ENCODE data around the gene NFIB. TPM values are rescaled to one million over a fixed set of nuclear protein-coding genes. Genes with fewer than 3 reads are reported as not detected.

Gene NFIB
- total and polyA plus RNA-seq, 2 donors (not counting 3 experiments of a cell fraction or from before 2014, with no cell fraction given): 26.4 to 174 TPM

DNA sequence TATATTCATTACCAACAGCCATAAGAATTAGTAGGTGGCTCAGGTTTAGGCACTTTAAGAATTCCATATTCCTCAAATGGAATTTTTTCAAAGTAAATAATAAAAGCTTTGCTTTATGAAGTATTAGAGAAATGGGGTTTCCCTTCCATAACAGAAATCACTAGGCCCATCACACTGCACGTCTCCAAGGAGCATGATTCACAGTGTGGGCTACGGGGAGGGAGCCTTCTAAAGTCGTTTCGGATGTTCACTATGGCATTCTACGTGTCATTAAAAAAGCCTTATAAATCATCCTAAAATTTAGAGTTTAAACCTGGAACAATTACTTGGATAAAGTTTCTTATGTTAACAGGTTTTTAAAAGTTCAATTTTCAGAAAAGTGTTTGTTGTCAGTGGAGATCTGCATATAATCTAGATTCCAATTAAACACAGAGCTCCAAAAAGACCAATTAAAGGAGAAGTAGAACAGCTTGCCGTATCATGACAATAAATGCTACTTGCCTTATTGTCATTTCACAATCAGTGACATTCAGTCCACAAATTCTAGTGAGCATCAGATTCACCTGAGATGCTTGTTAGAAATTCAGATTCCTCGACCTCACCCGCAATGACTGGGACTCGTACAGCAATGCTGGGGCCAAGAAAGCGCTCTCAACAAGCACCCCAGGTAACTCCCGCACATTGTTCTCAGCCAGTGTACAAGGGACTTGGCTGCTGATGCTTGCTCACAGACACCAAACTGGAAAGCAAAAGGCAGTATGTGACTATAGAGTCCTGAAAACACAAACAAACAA lies 115.7 kb downstream of the NFIB start:
- CTCF ChIA-PET: interaction anchor here (0.6 to 1.4 kb wide), 3 partner anchors 11 to 236 kb away, joined by 3 to 4 read pairs (median 4); no protein-coding TSS in a partner anchor

More for the DNA sequence above, 115.7 kb downstream of the NFIB start:
- H3K9me3 ChIP-seq (replicated peaks; ENCODE audit: control insufficient read depth, insufficient read depth, low read length): no peaks in the 10 kb centered on the region
- H3K4me2 ChIP-seq (ENCODE audit: insufficient read depth, low read length): no peak overlapping the region
- peaks cover 0 to 3% of the 10 kb centered on the region in 2 experiments for H3K36me3 ChIP-seq (ENCODE audit: control insufficient read depth in 2 of 2, extremely low read depth in 1 of 2, insufficient read depth in 2 of 2, low read length in 2 of 2)
- peak overlapping the region; percentile 59 for H3K27ac ChIP-seq (ENCODE audit: insufficient read depth, low read depth, low read length)
- no peak overlapping the region for H3K4me3 ChIP-seq (replicated peaks in 1 of 3; ENCODE audit: insufficient read depth in 1 of 3, low read depth in 1 of 3, low read length in 3 of 3)
- no peak overlapping the region for H3K9ac ChIP-seq (replicated peaks; ENCODE audit: extremely low read depth, insufficient read depth, low read length)
- H4K20me1 ChIP-seq (replicated peaks; ENCODE audit: control insufficient read depth, extremely low read depth, insufficient read depth, low read length): no peaks in the 10 kb centered on the region
- no peak for DNase-seq (ENCODE audit: low read depth, low spot score)
- POLR2A ChIA-PET: no interaction called here
- no peak for TF ChIP-seq FOS (IDR thresholded peaks at IDR 0.05; ENCODE audit: borderline replicate concordance, insufficient read depth, low read length)
- no peak for TF ChIP-seq GATA2 (IDR thresholded peaks at IDR 0.05; ENCODE audit: insufficient read depth, insufficient read length, low read depth, low read length)
- no peak for TF ChIP-seq POLR2AphosphoS5 (IDR thresholded peaks at IDR 0.05; ENCODE audit: insufficient read depth, low read depth, low read length)
- TF ChIP-seq, protein P1, sequence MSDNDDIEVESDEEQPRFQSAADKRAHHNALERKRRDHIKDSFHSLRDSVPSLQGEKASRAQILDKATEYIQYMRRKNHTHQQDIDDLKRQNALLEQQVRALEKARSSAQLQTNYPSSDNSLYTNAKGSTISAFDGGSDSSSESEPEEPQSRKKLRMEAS (IDR thresholded peaks at IDR 0.05; ENCODE audit: insufficient read depth, insufficient read length): no peak
- TF ChIP-seq, protein P2, sequence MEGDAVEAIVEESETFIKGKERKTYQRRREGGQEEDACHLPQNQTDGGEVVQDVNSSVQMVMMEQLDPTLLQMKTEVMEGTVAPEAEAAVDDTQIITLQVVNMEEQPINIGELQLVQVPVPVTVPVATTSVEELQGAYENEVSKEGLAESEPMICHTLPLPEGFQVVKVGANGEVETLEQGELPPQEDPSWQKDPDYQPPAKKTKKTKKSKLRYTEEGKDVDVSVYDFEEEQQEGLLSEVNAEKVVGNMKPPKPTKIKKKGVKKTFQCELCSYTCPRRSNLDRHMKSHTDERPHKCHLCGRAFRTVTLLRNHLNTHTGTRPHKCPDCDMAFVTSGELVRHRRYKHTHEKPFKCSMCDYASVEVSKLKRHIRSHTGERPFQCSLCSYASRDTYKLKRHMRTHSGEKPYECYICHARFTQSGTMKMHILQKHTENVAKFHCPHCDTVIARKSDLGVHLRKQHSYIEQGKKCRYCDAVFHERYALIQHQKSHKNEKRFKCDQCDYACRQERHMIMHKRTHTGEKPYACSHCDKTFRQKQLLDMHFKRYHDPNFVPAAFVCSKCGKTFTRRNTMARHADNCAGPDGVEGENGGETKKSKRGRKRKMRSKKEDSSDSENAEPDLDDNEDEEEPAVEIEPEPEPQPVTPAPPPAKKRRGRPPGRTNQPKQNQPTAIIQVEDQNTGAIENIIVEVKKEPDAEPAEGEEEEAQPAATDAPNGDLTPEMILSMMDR (IDR thresholded peaks at IDR 0.05; ENCODE audit: extremely low read depth in 1 of 2, insufficient read depth in 1 of 2, low read depth in 1 of 2, low read length in 2 of 2): no peak
- no peak for TF ChIP-seq EZH2 (IDR thresholded peaks at IDR 0.05; ENCODE audit: borderline replicate concordance, low read depth, low read length, severe bottlenecking)
- no peak for TF ChIP-seq POLR2A (IDR thresholded peaks at IDR 0.05; ENCODE audit: low read depth, low read length)
- H3K27me3 ChIP-seq (ENCODE audit: control insufficient read depth in 2 of 2, insufficient read depth in 2 of 2, low read length in 2 of 2): no peaks in the 10 kb centered on the region
- intact Hi-C loops (cut with micrococcal nuclease) (loop anchor here (10.0 kb wide), 1 partner anchor 163 kb away; no protein-coding TSS in a partner anchor), dilution Hi-C loops (cut with MboI; ENCODE audit: extremely low pct_ligation_motif_present, low sequenced_read_pairs) (no loop called here)
- H3K79me2 ChIP-seq (ENCODE audit: control insufficient read depth, insufficient read depth, low read length): peaks cover 83% of the 10 kb centered on the region
- no TSS peak for BruUV-seq (replicated peaks)
- H3K9me1 ChIP-seq (replicated peaks; ENCODE audit: control insufficient read depth, extremely low read depth, insufficient read depth, low read length): no peaks in the 10 kb centered on the region
- H3K4me1 ChIP-seq (ENCODE audit: control insufficient read depth, extremely low read depth, insufficient read depth, low read length): peaks cover 59% of the 10 kb centered on the region
- no peak for FAIRE-seq
- H2AFZ ChIP-seq (ENCODE audit: low read depth, low read length): no peak overlapping the region

Measured in endothelial cell of umbilical vein (primary cell).